ENCODE results near the gene FLCN. TPM values are rescaled to one million over a fixed set of nuclear protein-coding genes. Genes with fewer than 3 reads are reported as not detected.
"Not testable (repeated sequence)": the region's sequence is repeated elsewhere in the genome, so short reads cannot be mapped to it uniquely, and the experiment has no call there.

FLCN gene
- total RNA-seq, 5 donors from 2014 or later (not counting 1 experiment from before 2014, with no cell fraction given), result 37.2 to 84.9 (median 70.8) TPM

GRCh38 chr17:17186551-17187505 is 50.1 kb downstream of the FLCN start:
- H3K4me3 Mint-ChIP-seq, result peak overlapping the region in 1 of 3 donors; percentile 63
- POLR2A ChIA-PET, result no interaction called here

GRCh38 chr17:17186051-17186450 is 50.9 kb downstream of the FLCN start:
- Histone ChIP-seq H3K27me3 (replicated peaks in 1 of 2; ENCODE audit: control insufficient read depth in 2 of 2, extremely low read depth in 1 of 2, insufficient read depth in 2 of 2, low read length in 1 of 2) (no peaks in the 10 kb centered on the region), H3K36me3 (ENCODE audit: control insufficient read depth in 2 of 2, extremely low read depth in 1 of 2, insufficient read depth in 1 of 2, low read length in 1 of 2) (peaks cover 3 to 34% of the 10 kb centered on the region in 2 donors), H3K4me3 (ENCODE audit: control insufficient read depth in 1 of 2, extremely low read depth in 1 of 2, low read length in 1 of 2) (no peak overlapping the region), H3K27ac (ENCODE audit: low read length) (peak overlapping the region; percentile 59), H3K9me3 (no peaks in the 10 kb centered on the region), H3K4me1 (ENCODE audit: control insufficient read depth in 1 of 2, extremely low read depth in 1 of 2, insufficient read depth in 2 of 2, low read length in 2 of 2) (peaks cover 36 to 61% of the 10 kb centered on the region in 2 experiments)
- Mint-ChIP-seq H3K36me3 (peaks cover 30% of the 10 kb centered on the region), H3K4me1 (peaks cover 61 to 77% (median 68%) of the 10 kb centered on the region in 3 donors), H3K9me3 (no peaks in the 10 kb centered on the region), H3K4me3 (peak overlapping the region; percentile 22 to 63 (median 25)), H3K27me3 (no peaks in the 10 kb centered on the region), H3K27ac (peak overlapping the region; percentile 98 to 100)
- DNase-seq (peak in 1 of 35 experiments; percentile 22), ATAC-seq (replicated peaks in 1 of 4) (no peak)
- ChIA-PET CTCF (no interaction called here), POLR2A (no interaction called here)
- WGBS (ENCODE audit: insufficient coverage), result 83% methylated on average over 1 of the region's 3 CpGs

More at GRCh38 chr17:17186551-17187505, 50.1 kb downstream of the FLCN start:
- H3K36me3 ChIP-seq (ENCODE audit: control insufficient read depth in 2 of 2, extremely low read depth in 1 of 2, insufficient read depth in 1 of 2, low read length in 1 of 2), result peaks cover 3 to 34% of the 10 kb centered on the region in 2 donors
- no peaks in the 10 kb centered on the region for H3K9me3 Mint-ChIP-seq
- H3K36me3 Mint-ChIP-seq, result peaks cover 25% of the 10 kb centered on the region
- 93% methylated on average over 8 of the region's 14 CpGs for WGBS (ENCODE audit: insufficient coverage)
- H3K4me1 ChIP-seq (ENCODE audit: control insufficient read depth in 1 of 2, extremely low read depth in 1 of 2, insufficient read depth in 2 of 2, low read length in 2 of 2), result peaks cover 28 to 53% of the 10 kb centered on the region in 2 experiments
- H3K27ac Mint-ChIP-seq, result peak overlapping the region; percentile 98 to 100
- H3K27ac ChIP-seq (ENCODE audit: low read length), result peak overlapping the region; percentile 59
- no peaks in the 10 kb centered on the region for H3K9me3 ChIP-seq
- no peaks in the 10 kb centered on the region for H3K27me3 Mint-ChIP-seq
- ATAC-seq (replicated peaks in 1 of 4), result no peak
- H3K27me3 ChIP-seq (replicated peaks in 1 of 2; ENCODE audit: control insufficient read depth in 2 of 2, extremely low read depth in 1 of 2, insufficient read depth in 2 of 2, low read length in 1 of 2), result no peaks in the 10 kb centered on the region
- H3K4me1 Mint-ChIP-seq, result peaks cover 53 to 74% (median 61%) of the 10 kb centered on the region in 3 donors
- DNase-seq, result no peak
- H3K4me3 ChIP-seq (ENCODE audit: control insufficient read depth in 1 of 2, extremely low read depth in 1 of 2, low read length in 1 of 2), result no peak overlapping the region
- CTCF ChIA-PET, result no interaction called here

- CTCF ChIA-PET; H3K9me3 ChIP-seq; POLR2A ChIA-PET; H3K27me3 ChIP-seq (replicated peaks in 1 of 2; ENCODE audit: control insufficient read depth in 2 of 2, extremely low read depth in 1 of 2, insufficient read depth in 2 of 2, low read length in 1 of 2); H3K27me3 Mint-ChIP-seq; H3K4me3 ChIP-seq (ENCODE audit: control insufficient read depth in 1 of 2, extremely low read depth in 1 of 2, low read length in 1 of 2); H3K9me3 Mint-ChIP-seq: not testable (repeated sequence)
- Mint-ChIP-seq H3K27ac (peak overlapping the region; percentile 98 to 100), H3K36me3 (peaks cover 38% of the 10 kb centered on the region), H3K4me3 (peak overlapping the region; percentile 25 to 63 (median 46)), H3K4me1 (peaks cover 70 to 79% (median 77%) of the 10 kb centered on the region in 3 donors)
- DNase-seq (peak in 2 of 35 experiments; percentile 22 to 42), ATAC-seq (replicated peaks in 1 of 4) (peak in 1 of 4 experiments; percentile 11)
- H3K36me3 ChIP-seq (ENCODE audit: control insufficient read depth in 2 of 2, extremely low read depth in 1 of 2, insufficient read depth in 1 of 2, low read length in 1 of 2), result peaks cover 5 to 42% of the 10 kb centered on the region in 2 donors
- 72% methylated on average over 4 of the region's 13 CpGs for WGBS (ENCODE audit: insufficient coverage)
- peaks cover 45 to 70% of the 10 kb centered on the region in 2 experiments for H3K4me1 ChIP-seq (ENCODE audit: control insufficient read depth in 1 of 2, extremely low read depth in 1 of 2, insufficient read depth in 2 of 2, low read length in 2 of 2)
- peak overlapping the region; percentile 59 for H3K27ac ChIP-seq (ENCODE audit: low read length)
These were observed 51.8 kb downstream of the FLCN start for GRCh38 chr17:17184985-17185757.

GRCh38 chr17:17183744-17184143 is 53.2 kb downstream of the FLCN start:
- ATAC-seq (replicated peaks in 1 of 4) (no peak), DNase-seq (no peak)
- WGBS (ENCODE audit: insufficient coverage), result 94% methylated on average over 2 of the region's 4 CpGs
- H3K36me3 ChIP-seq (ENCODE audit: control insufficient read depth in 2 of 2, extremely low read depth in 1 of 2, insufficient read depth in 1 of 2, low read length in 1 of 2), result peaks cover 9 to 45% of the 10 kb centered on the region in 2 donors
- Mint-ChIP-seq H3K27ac (peak overlapping the region; percentile 98 to 100), H3K36me3 (peaks cover 44% of the 10 kb centered on the region), H3K27me3 (no peaks in the 10 kb centered on the region), H3K9me3 (no peaks in the 10 kb centered on the region), H3K4me1 (peaks cover 82 to 91% (median 89%) of the 10 kb centered on the region in 3 donors), H3K4me3 (peak overlapping the region in 2 of 3 donors; percentile 9 to 63)
- H3K9me3 ChIP-seq, result no peaks in the 10 kb centered on the region
- H3K27ac ChIP-seq (ENCODE audit: low read length), result peak overlapping the region; percentile 59
- no peak overlapping the region for H3K4me3 ChIP-seq (ENCODE audit: control insufficient read depth in 1 of 2, extremely low read depth in 1 of 2, low read length in 1 of 2)
- ChIA-PET POLR2A (no interaction called here), CTCF (no interaction called here)
- H3K4me1 ChIP-seq (ENCODE audit: control insufficient read depth in 1 of 2, extremely low read depth in 1 of 2, insufficient read depth in 2 of 2, low read length in 2 of 2), result peaks cover 56 to 84% of the 10 kb centered on the region in 2 experiments
- no peaks in the 10 kb centered on the region for H3K27me3 ChIP-seq (replicated peaks in 1 of 2; ENCODE audit: control insufficient read depth in 2 of 2, extremely low read depth in 1 of 2, insufficient read depth in 2 of 2, low read length in 1 of 2)

GRCh38 chr17:17182598-17183136 is 54.3 kb downstream of the FLCN start:
- WGBS (ENCODE audit: insufficient coverage), result 66% methylated on average over 5 of the region's 6 CpGs
- Mint-ChIP-seq H3K27me3 (no peaks in the 10 kb centered on the region), H3K27ac (peak overlapping the region; percentile 98 to 100), H3K9me3 (no peaks in the 10 kb centered on the region), H3K36me3 (peaks cover 43% of the 10 kb centered on the region), H3K4me3 (peak overlapping the region; percentile 77 to 83 (median 83)), H3K4me1 (peaks cover 86 to 94% (median 94%) of the 10 kb centered on the region in 3 donors)
- peaks cover 65 to 95% of the 10 kb centered on the region in 2 experiments for H3K4me1 ChIP-seq (ENCODE audit: control insufficient read depth in 1 of 2, extremely low read depth in 1 of 2, insufficient read depth in 2 of 2, low read length in 2 of 2)
- H3K27ac ChIP-seq (ENCODE audit: low read length), result peak overlapping the region; percentile 94
- H3K9me3 ChIP-seq, result no peaks in the 10 kb centered on the region
- peaks cover 9 to 37% of the 10 kb centered on the region in 2 donors for H3K36me3 ChIP-seq (ENCODE audit: control insufficient read depth in 2 of 2, extremely low read depth in 1 of 2, insufficient read depth in 1 of 2, low read length in 1 of 2)
- no peaks in the 10 kb centered on the region for H3K27me3 ChIP-seq (replicated peaks in 1 of 2; ENCODE audit: control insufficient read depth in 2 of 2, extremely low read depth in 1 of 2, insufficient read depth in 2 of 2, low read length in 1 of 2)
- ATAC-seq (replicated peaks in 1 of 4) (peak; percentile 28 to 36 (median 34)), DNase-seq (peak in 5 of 35 experiments; percentile 28 to 47 (median 39))
- ChIA-PET CTCF (no interaction called here), POLR2A (no interaction called here)
- H3K4me3 ChIP-seq (ENCODE audit: control insufficient read depth in 1 of 2, extremely low read depth in 1 of 2, low read length in 1 of 2), result peak overlapping the region; percentile 20 to 25

Data from T-cell (primary cell).